DMS114 treated with DMSO at 0.1 percent for 48 hours (cell line): ENCODE data around the gene TMEM126A.
A peak's percentile ranks its signal among the peaks of the same experiment; 100 is the strongest.
"Not testable (repeated sequence)": the region's sequence is repeated elsewhere in the genome, so short reads cannot be mapped to it uniquely, and the experiment has no call there.

Experiments used
- DNase-seq: peaks from one replicate; lab custom pipeline; 2025; ENCODE audit not compliant: unreplicated experiment; lab: John Stamatoyannopoulos, UW

Gene TMEM126A

DNA sequence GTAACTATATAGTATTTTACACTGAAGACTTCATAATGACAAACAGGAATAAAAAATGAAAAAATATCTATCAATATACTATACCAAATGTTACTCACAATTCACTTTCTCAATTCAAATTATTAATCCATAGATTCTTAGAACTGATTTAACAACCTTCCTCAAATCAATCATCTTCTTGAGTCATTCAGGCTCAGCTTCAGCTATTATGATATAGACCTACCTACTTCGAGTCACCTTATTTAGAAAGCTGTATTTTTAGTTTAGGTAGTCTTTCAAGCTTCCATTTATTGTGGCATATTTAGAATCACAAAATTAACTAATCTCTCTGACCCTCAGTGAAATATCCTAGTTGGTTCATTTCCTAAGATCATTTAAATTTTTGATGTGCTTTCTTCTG lies 9.0 kb downstream of the TMEM126A start:
- DNase-seq: no peak

DNA sequence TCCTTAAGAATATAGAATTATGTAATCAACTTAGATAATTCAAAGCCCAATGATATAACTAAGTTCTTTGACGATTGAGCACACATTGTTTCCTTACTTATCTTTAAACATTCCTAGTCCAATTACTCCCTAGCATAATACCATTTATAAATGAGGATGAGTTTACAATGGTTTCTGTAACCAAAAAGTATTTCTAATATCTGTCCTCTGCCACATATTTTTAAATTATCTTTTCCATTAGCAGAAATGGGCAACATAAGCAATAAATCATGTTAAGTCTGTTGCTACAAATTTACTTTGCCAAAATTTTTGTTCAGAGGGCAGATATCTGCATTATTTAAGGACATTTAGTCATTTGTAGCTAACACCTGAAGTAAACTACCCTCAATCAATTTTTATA lies 10.4 kb downstream of the TMEM126A start:
- no peak for DNase-seq

DNA sequence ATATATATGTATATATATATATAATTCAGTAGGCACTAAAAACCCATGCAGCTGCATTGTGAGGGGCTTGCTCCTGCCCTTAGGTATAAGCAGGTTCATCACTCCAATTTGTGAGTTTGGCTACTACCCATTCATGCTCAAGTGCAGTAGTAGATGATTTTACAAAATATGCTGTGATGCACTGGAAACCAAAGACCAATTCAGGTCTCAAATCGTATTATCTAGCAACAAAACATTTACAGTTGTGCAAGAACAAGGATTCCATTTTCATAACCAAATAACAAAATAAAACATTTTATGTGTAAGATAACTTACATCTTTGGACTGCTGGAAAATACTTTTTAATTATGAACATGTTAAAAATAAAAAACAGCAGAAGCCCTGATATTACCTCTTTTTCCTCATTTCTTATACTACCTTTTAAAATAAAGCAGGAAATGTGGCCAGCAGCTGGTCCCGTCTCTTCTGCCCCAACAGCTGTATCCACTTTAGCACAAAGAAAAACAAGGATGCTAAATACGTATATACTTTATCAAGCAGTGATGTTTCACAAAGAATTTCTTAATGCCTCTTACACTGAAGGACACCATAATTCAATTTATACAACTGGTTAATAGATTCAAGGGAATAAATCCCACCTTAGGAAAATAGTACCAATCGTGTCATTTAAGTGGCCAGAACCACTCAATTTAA lies 14.4 kb downstream of the TMEM126A start:
- no peak for DNase-seq

DNA sequence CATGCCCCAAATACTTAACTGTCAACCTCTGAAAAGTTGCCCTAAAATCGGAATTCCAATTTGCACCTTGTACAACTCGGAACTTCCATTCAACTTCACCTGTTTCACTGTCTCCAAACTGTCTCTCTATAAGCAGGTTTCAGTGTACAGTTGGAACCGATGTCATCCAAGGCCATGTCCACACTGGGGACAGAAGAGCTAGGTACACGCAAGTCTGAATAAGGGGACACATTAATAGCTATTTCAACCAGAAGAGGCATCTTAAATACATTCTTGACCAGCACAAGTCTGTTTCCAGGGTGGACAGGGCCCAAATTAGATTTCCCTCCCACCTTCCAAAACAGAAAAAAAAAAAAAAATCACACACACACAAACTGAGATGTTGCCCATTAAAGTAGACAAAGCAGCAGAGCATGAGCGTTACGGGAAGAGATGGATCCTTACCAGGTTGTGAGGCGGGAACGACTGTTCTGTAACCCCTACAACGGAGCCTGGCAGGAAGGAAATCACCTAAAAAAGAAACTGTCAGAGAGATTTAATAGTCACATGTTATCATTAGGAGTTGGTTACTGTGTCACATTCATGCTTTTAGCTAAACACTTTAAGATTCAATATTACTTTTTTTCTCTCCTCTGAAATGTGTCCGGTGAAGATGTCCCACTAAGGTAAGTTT lies 15.4 kb downstream of the TMEM126A start:
- no peak for DNase-seq

DNA sequence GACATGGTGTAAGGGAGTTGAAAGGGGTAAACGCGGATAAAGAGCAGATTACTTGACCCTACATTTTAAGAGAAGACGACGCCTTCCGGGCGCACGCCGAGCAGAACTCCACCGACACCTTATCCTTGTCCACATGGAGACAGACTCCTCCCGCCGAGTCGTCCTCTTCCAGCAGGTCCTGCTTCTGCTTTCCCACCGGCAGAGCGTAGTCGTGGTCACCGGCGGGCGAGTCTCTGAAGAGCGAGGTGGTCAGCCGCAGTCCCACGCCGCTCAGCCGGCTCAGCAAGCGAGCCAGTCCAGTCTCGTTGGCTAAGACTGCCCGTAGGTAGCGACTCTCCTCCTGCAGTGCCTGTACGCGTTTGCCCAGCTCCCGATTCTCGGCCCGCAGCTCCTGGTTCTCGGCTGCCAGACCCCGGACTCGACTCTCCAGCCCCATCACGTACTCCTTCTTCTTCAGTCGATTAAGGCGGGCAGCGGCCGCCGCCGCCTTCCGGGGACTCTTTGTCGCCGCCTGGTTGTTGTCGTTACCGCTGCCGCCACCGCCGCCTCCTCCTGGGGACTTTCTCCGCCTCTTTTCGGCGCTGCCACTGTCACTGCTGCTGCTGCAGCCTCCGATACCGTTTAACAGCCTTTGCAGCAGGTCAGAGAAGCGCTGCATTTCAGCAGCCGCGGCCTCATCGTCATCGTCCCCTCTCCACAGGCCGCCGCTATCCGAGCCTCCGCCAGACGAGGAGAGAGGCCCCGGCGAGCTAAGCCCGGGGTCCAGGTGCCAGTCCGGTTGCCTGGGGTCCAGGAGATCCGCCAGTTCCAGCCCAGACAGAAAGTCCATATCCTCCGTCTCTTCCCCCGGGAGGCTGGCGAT lies 16.2 kb downstream of the TMEM126A start:
- peak; percentile 11 for DNase-seq

DNA sequence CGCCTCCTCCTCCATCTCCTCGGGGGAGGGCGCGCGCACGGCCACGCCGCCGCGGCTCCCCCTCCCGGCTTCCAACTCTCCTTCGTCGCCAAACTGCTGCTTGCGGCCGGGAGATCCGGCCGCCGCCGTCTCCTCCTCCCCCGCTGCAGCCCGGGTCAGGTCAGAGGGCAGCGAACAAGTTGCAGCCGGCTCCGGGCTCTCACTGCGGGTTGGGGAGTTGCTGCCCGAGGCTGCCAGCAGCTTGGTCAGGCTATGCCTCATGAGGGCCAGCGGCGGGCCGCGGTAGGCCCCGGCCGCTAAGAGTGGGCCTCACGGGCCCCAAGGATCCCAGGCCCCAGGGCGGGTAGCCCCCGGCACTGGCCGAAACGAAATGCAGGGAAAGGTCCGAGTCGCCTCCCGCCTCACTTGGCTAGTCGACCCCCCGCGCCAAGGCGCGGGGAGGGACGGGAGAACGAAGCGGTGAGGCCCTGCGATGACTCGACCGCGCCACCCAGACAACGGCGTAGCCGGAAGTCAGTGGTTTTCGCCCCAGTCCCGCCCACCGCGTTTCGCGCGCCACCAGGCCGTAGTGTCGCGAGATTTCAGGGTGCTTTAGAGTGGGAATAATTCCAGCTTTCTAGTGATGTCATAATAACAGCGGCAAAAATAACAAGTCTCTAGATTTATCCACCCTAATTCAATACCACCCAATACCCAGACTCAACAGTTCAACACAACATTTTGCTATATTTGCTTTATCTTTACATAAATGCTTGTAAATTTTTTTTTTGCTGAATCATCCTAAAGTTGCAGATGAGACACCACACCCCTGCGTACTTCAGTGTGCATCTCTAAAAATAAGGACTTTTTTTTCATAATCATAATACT lies 17.1 kb downstream of the TMEM126A start, which contains the start of gene CREBZF:
CREBZF (minus strand) TSS at position 515 of the 867 bp plus-strand sequence; CDS start at position 261, 254 bp downstream.
- DNase-seq: peak; percentile 84

DNA sequence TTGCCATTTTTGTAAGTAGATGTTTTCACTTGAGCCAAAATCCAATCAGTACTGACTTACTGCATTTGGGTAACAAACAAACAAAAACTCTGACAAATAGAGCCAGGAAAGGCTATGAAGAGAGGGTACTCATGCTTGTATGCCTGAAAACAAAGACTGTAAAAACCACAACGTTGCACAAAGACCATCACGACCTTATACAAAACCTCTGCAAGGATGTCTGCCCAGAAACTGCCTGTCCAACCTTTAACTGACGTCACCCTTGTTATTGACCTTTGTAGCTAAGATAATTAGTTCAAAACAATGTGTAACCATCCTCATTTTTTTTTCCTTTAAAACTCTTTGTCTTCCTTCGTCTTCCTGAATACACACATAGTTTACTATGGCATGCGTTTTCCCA lies 18.0 kb downstream of the TMEM126A start:
- no peak for DNase-seq

DNA sequence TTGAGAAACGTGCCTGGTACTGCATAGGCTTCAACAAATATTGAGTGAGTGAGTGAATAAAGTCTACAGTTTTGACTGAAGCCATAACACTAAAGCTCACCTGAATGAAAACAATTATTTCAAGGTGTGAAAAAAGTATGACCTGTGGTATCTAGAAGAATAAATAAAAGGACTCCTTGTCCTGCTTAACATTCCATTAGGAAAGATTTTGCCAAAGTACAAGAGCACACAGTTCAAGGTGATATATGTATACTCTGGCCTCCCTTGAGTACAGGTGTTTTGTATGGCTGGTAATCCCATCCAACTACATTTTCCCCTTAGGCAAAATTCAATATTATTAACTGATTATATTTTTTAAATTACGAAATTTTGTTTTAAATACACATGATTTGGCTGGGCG lies 18.9 kb downstream of the TMEM126A start:
- no peak for DNase-seq

DNA sequence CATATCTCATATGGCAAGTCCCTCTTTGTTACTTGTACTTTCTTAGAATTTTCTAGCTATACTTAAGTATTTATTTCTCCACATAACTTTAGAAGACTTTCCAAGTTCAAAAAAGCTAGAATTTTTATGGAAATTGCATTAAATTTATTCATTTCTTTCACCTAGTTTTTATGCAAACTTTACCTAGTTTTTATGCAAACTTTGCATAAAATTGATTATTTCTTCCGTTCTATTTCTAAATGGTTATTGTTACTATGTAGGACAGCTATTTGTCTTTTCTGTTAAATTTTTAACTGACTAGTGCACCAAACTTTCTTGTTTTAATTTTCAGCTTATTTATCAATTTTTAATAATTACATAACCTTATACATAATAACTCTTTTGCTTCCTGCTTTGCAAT lies 20.4 kb downstream of the TMEM126A start:
- DNase-seq: no peak

DNA sequence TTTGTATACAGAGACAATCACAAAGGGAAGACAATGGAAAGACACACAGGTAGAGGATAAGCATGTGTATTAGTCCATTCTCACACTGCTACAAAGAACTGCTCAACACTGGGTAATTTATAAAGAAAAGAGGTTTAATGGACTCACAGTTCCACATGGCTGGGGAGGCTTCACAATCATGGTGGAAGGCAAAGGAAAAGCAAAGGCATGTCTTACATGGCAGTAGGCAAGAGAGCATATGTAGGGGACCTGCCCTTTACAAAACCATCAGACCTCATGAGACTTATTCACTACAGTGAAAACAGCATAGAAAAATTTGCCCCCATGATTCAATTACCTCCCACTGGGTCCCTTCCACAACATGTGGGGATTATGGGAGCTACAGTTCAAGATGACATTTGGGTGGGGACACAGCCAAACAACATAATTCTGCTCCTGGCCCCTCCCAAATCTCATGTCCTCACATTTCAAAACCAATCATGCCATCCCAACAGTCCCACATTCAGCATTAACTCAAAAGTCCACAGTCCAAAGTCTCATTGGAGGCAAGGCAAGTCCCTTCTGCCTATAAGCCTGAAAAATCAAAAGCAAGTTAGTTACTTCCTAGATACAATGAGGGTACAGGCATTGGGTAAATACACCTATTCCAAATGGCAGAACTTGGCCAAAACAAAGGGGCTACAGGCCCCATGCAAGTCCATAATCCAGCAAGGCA lies 23.3 kb downstream of the TMEM126A start:
- not testable (repeated sequence) for DNase-seq

DNA sequence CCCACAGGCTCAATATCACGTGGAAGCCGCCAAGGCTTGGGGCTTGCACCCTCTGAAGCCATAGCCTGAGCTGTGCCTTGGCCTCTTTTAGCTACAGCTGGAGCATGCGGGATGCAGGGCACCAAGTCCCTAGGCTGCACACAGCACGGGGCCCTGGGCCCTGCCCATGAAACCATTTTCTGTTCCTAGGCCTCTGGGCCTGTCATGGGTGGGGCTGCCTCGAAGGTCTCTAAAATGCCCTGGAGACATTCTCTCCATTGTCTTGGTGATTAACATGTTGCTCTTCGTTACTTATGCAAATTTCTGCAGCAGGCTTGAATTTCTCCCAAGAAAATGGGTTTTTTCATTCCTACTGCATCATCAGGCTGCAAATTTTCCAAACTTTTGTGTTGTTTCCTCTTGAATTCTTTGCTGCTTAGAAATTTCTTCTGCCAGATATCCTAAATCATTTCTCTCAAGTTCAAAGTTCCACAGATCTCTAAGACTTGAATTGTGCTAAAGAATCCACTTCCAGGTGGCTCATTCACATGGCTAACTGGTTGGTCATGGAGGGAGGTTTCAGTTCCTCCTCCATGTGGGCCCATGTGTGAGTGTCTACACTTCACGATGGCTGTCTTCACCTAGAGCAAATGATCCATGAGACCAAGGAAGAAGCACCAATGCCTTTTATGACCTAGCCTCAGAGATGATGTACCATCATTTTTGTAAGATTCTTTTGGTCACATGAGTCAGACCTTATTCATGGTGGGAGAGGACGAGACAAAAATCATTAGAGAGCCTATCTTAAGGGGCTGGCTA lies 24.5 kb downstream of the TMEM126A start:
- no peak for DNase-seq

DNA sequence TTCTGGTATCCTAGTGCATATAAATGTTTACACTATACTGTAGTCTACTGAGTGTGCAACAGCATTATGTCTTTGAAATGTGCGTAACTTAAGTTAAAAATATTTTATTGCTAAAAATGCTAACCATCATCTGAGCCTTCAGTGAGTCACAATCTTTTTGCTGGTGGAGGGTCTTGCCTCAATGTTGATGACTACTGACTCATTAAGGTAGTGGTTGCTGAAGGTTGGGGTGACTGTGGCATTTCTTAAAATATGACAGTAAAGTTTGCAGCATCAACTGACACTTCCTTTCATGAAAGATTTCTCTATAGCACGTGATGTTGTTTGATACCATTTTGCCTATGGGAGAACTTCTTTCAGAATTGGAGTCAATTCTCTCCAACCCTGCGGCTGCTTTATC lies 25.6 kb downstream of the TMEM126A start:
- DNase-seq: no peak

DNA sequence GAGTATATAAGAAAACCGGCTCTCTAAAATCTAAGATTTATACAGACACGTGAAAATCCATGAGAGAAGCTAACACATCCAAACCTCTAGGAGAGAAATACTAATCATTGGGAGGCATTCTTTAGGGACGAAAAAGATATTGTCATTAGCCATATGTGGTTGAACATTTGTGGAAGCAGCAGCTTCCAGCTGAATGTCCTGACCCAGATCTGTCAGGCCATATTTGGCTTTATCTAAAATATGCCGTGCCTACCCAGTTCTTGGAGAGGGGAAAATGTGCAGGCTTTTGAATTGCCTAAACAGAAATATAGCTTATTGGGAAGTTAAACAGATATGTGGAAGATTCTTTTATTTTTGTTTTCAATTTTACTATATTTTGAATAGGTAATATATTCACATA lies 31.8 kb downstream of the TMEM126A start:
- DNase-seq: no peak

DNA sequence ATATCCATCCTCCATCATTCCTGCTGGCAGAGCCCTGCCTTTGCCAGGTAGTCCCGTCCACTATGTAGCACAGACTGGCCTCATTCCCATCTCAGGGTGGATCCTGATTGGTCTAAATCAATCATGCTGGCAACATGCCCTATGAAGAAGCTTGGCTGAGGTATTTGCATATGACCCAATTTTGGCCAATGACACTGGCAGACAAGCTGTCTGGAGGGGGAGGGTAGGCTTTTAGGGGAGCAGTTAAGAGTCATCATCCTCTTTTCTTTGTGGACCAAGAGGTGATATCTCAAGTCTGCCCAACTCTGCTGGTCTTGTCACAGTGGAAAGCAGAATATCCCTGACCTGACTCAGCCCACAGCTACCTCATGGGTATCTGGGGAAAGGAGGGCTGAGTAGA lies 33.1 kb downstream of the TMEM126A start:
- no peak for DNase-seq

DNA sequence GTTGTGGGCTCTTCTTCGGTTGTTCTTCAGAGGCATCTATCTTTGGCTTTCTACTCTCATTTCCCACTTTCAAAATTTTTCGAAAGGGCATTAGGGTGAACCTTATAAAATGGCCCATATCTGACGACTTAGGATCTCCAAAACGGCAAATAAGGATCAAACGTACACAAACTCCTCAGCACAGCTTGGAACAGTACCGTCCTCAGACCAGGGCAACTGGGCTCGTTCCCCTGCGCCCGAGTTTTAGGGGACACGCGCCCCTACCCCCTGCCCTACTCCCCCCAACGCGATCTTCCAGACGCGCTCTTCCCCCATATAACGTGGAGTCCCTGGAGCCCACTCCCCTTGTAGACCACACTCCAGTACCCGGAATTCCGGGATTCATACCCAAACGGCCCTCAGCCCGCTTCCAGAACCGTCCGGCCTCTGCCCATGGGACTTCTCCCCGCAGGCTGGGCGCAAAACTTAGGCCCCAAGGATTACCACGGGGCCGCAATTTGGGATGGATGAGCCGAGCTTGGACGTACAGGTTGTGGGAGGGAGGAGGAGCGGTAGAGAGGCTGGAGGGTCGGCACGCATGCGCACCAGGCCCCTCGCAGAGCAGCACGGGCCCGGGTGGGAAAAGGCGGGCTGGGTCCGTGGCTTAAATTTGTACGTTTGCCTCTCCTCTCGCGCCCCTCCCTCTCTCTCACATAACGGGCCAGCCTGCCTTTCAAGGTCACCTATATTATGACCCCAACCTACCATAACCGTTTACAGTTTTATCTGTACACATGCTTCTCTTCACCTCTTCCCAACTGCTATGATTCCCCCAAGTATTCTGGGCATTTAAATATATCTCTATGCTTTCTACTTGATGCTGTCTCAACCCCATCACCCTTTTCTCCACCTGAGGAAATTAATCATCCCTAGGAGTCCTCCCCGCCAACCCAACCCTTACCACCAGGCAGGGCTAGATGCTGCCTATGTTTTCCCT lies 34.9 kb downstream of the TMEM126A start:
- peak; percentile 31 for DNase-seq

DNA sequence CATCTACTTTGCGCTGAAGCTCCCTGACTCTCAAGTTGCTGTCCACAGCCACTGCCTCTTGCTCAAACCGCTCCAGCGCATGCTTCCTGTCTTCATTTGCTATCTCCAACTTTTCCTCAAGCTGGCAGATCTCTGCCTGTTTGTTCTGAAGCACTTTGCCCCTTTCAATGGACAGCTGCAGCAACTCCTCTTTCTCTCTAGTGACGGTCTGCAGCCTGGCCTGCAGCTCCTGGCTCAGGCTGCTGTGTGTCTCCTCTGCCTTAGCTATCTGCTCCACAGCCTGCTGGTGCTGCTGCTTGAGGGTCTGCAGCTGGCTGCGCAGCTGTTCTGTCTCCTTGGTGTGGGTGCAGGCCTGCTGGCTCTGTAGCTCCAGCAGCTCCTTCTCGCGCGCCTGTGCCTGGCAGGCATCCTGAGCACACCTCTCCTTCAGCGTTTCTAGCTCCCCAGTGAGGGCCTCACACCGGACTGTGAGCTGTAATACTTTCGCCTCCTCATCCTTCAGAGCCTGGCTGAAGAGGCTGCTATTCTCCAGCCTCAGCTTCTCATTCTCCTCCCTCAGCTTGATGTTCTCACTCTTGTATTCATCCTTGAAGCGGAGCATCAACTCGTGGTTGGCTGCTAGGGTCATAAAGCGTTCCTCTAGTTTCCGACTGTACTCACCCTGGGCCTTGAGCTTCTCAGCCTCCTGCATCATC lies 37.5 kb downstream of the TMEM126A start:
- DNase-seq: peak; percentile 19

DNA sequence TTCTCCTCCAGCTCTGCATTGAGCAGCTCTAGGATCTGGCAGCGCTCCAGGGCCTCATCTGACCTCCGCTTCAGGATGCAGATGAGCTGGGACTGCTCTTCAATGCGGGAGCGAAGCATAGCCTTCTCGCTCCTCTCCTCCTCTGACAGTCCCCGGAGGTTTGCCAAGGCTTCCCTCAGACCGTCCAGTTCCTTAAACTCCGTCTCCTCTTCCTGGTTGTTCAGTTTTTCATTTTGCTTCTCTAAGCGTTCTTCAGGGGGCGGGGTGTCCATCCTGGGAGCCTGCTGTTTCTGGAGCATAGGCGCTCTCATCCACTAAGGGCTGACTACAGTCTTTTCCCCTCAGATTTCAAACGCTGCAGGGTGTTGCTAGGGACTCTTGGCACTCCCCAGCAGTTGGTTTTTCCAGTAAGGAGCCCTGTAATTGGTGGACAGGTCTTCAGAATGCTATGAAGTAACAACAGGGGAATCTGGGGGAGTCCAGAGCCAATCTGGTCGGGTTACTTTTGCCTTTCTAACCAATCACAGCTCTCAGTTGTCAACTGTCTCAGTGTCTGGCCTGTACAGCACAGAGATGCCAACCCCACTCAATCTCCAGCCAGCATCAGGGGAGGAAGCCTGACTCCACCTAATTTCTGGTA lies 38.2 kb downstream of the TMEM126A start, which contains the start of gene CCDC89:
CCDC89 (minus strand) TSS at position 376 of the 640 bp plus-strand sequence; CDS start at position 311, 65 bp downstream.
- DNase-seq: peak; percentile 92
